Putamen (tissue), 1 donor: ENCODE measurements around the gene GCLC.
"Not testable (repeated sequence)": the region's sequence is repeated elsewhere in the genome, so short reads cannot be mapped to it uniquely, and the experiment has no call there.

ENCODE experiments used
- DNase-seq: peaks from one replicate; pipeline ENCODE4 v3.0.0-alpha.2; 2016; ENCODE audit warnings: low spot score

GCLC gene

DNA sequence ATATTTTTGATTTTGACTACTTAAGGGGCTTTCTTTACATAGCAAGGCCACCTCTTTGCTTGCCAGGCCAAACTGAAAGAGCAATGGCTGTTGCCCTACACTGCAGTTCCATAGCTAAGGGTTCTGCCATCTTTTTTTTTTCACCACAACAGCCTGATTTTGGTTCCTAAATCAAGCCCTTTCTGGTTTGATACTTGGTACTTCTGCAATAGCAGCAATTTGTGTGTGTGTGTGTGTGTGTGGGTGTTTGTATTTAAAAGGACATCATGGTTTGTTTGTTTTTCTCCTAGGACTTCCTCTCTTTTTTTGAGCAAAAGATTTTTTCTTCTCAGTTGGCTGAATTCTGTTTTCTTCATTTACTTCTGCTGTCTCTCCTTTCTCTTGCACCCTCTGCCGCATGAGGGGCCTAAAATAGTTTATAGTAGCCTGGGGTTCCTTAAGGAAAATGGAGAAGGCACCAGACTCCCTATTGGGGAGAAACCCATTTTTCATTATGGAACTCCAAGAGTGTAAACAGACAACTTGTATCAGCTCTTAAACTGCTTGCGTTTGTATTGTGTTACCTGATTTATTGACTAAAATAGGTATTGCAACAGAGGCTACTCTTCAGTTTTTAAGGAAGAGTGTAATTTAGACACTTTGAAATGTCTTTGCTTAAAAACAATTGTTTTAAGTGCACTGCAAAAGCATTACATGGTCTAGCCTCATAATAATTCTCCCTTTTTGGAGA, 12.2 kb upstream of the GCLC start:
- no peak for DNase-seq

GRCh38 chr6:53553600-53553999, 8.7 kb upstream of the GCLC start:
- DNase-seq: not testable (repeated sequence)

DNA sequence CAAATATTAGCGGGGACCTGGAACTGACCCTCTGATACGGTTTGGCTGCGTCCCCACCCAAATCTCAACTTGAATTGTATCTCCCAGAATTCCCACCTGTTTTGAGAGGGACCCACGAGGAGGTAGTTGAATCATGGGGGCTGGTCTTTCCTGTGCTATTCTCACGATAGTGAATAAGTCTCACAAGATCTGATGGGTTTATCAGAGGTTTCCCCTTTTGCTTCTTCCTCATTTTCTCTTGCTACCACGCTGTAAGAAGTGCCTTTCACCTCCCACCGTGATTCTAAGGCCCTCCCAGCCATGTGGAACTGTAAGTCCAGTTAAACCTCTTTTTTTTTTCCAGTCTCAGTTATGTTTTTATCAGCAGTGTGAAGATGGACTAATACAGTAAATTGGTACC, 6.8 kb upstream of the GCLC start:
- DNase-seq: not testable (repeated sequence)

DNA sequence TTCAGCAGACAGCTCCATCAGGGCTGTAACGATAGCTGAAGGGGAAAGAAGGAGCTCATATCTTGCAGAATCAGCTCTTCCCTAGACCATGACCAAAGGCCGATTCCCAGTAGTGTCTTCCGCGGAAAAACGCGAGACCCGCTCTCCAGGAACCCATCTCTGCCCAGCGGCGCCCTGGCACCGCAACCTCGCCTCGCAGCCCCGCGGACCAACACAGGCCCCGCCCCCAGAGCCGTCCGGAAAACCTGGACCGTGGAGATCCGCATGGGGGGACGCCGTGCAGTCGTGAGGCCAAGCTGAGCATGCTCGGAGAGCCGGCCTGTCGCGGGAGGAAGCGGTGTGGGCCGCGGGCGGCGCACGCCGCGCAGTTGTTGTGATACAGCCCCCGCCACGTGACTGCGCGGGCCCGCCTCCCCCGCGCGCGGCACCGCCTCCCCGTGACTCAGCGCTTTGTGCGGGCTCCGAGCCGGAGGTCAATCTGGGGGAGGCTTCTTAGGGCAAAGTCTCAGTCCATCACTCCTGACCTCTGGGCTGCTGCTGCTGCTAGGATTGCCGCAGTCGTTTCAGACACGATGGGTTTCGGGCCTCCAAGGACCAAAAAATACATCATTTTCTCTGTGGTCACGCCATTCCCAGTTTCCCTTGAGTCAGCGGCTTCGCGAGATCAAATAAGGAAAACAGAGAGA, 3.1 kb upstream of the GCLC start:
- peak; percentile 97 for DNase-seq

- no peak for DNase-seq
Measured at GRCh38 chr6:53547166-53547810, 2.4 kb upstream of the GCLC start.

DNA sequence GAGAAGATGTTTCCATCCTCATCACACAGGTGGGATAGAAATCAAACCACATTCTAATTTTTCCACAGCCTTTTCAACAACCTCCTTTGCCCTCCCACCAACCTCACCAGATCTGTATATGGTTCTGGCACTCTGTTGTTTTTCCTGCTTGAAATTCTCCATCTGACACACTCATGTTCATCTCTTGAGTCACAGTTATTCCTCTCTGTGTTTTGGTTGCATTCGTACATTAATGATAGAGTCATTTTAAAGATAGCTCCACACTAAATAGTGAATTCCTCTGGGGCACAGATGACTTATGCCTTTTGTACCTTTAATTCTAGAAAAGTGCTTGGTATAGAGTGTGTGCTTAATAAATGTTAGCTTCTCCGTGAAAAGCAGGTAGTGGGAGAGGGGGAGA, 1.4 kb upstream of the GCLC start:
- DNase-seq: no peak

GRCh38 chr6:53544217-53544469, 758 bp downstream of the GCLC start:
- DNase-seq: no peak

- DNase-seq: no peak
Measured at GRCh38 chr6:53543359-53544216, 1.3 kb downstream of the GCLC start.

GRCh38 chr6:53541900-53542299, 3.0 kb downstream of the GCLC start:
- no peak for DNase-seq

GRCh38 chr6:53540129-53540692, 4.7 kb downstream of the GCLC start:
- no peak for DNase-seq

GRCh38 chr6:53539561-53539960, 5.3 kb downstream of the GCLC start:
- DNase-seq: no peak

DNA sequence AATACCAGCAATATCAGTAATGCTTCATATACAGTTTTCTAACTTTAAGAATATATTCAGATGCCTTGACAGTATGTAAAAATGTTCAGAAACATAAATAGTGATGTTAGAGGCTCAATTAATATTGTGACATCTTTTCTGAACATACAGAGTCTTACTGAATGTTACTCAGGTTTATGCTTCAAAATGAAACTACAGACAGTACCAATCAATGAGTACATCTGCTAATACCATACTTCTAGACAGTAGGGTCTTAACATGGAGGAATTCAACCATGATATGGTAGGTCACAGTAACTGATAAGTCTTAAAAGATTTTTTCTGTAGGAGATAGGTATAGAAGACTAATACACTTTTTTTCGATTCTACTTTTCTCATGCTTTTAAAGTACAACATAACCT, 8.3 kb downstream of the GCLC start:
- DNase-seq: no peak

GRCh38 chr6:53532942-53533341, 12.0 kb downstream of the GCLC start:
- DNase-seq: no peak

DNA sequence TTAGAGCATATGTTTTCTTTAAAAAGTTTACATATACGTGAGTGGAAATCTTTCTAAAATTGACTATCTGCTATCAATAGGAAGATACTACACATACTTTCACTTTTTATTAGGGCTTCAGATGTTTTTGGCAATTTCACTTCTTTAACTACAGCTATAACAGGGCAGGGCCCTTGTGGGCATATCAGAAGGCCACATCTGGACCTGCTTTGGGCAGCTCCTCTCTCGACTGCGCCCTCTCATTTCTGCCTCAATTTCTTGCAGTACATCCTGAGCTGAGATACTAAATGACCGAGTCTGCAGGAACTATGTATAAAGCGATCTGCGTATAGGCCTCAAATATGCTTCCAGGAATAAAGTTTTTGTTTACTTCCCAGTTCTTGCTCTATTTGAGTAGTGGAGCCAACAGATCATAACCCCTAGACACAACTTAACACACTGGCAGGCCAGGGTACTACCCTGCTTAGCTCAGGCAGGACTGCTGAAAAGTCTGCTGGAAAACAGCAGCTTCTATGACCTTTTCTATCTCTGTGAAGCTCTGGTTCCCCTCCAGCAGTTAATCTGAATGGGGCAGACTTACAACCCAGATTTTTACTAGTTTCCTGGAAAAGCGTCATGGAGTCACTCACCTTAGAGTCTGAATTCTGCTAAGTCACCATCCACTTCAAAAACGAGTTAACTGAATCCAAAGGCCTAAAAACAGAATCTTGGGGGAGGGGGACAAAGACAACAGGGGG, 12.7 kb downstream of the GCLC start:
- no peak for DNase-seq

DNA sequence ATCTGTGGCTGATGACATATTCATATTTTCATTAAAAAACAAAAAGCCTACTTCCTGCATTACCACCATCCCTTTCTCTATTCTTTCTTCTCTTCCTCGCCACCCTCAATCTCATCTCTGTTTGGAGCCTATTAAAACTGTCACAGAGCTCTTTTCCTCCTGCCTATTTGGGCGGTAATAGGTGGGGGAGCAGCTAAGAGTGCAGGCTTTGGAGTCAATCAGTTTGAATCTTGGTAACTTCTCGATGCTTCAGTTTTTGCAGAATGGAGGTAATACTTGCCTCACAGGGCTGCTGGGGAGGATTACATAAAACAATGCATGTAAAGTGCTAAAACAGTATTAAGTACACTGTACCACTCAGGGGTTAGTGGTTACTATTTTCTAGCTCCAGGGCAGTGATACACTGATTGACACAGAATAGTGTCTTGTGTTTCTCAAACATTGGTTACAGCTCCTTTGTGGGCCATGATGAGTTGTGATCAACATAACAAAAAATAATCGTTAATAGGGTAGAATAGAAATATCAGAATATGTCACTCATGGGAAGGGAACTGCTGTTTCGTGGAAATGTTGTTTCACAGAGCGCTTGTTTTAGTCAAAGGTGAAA, 14.0 kb downstream of the GCLC start:
- peak; percentile 80 for DNase-seq

- no peak for DNase-seq
Measured at GRCh38 chr6:53530346-53530745, 14.6 kb downstream of the GCLC start.

GRCh38 chr6:53529324-53530036, 15.4 kb downstream of the GCLC start:
- no peak for DNase-seq

DNA sequence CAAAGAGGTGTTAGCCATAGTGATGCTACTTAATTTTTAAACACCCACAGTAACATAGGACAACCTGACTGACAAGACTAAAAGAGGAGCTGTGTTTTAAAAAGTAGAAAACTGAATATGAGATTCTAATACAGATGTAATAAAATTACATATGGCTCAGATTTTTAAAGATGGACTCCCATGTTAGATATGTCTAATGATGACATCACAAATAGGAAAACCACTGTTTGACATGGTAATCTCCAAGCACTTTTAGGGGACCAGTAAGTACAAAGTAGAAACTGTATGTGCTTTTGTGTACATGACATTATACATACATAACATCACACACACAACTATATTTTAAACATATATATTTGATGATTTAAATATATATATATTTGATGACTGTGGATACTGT, 16.8 kb downstream of the GCLC start:
- no peak for DNase-seq

GRCh38 chr6:53527249-53527765, 17.6 kb downstream of the GCLC start:
- DNase-seq: no peak

DNA sequence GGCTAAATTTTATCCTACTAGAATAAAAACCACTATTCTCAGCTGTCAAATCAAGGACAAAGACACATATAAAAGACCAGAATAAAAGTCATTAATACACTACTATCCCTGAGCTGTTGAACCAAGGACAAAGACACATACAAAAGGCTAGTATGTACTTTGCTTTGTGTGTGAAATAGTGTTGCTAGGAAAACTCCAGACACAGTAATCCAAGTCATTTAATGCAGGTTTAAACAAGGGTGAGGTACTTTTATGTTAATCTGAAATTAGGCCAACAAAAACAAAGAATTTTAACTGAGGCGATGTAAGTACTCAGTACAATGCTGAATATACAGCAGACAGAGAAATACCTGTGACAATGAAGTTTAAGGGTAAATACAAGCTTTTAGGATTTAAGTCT, 18.9 kb downstream of the GCLC start:
- no peak for DNase-seq
